HG03196 (cell line): ENCODE data around the gene AGO3.
A peak's percentile ranks its signal among the peaks of the same experiment; 100 is the strongest.
"Not testable (repeated sequence)": the region's sequence is repeated elsewhere in the genome, so short reads cannot be mapped to it uniquely, and the experiment has no call there.

Experiments
- ATAC-seq: cut with Tn5 transposase; IDR thresholded peaks from one replicate; pipeline ENCODE4 v1.9.1; 2021; ENCODE audit not compliant: unreplicated experiment

Gene AGO3

GRCh38 chr1:36006941-36007500 is 76.1 kb downstream of the AGO3 start:
- ATAC-seq, result no peak

DNA sequence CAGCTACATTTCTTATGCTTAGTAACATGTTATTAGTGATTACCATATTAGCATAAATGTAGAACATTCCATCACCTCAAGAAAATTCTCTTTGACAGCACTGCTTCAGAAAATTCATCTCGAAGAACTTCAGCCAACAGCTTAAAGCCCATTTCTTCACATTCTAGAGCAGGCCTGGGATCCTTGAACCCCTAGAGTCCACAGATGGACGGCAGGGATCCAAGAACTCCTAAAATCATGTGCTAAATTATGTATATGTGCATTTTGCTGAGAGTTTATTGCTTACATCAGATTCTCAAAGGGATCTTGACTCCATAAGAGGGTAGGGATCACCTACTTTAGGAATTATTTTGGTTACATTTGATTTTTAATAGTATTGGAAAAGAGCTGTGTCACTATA is 76.8 kb downstream of the AGO3 start:
- ATAC-seq, result no peak

- no peak for ATAC-seq
Observed at GRCh38 chr1:36008546-36009197, 77.8 kb downstream of the AGO3 start.

GRCh38 chr1:36014722-36015220 is 83.9 kb downstream of the AGO3 start:
- ATAC-seq, result no peak

GRCh38 chr1:36016686-36017085 is 85.8 kb downstream of the AGO3 start:
- no peak for ATAC-seq

DNA sequence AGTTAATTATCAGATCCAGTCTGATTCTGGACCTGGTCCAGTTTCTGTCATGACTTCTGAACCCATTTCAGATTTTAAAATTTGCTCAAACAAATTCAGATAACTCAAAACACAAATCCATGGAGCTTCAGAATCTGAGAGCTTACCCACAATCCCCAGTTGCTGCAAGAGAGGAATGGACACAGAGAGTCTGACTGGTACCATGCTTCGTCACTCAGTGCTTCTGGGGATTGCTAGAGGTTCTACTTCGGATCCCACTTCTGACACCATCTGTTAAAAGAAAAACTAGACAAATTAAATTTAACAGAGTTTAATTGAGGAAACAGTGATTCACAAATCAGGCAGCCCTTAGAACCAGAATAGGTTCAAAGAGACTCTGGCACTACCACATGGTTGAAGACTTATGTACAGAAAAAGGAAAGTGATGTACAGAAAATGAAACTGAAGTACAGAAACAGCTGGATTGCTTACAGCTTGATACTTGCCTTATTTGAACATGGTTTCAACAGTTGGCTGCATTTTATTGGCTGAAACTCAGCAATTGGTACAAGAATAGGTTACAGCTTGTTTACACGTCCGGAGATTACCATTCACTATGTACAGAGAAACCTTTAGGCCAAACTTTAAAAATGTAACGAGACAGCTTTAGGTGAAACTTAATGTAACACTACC is 92.3 kb downstream of the AGO3 start:
- ATAC-seq, result peak; percentile 77

DNA sequence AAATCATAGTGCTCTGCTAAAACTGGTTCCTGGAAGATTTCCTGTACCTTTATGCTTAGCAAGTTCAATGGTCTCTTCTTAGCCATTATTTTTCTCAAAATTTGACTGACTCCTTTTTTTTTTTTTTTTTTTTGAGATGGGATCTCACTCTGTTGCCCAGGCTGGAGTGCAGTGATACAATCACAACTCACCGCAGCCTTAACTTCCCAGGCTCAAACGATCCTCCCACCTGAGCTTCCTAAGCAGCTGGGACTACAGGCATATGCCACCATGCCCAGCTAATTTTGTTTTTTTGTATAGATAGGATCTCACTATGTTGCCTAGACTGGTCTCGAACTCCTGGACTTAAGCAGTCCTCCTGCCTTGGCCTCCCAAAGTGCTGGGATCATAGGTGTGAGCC is 93.1 kb downstream of the AGO3 start:
- not testable (repeated sequence) for ATAC-seq

DNA sequence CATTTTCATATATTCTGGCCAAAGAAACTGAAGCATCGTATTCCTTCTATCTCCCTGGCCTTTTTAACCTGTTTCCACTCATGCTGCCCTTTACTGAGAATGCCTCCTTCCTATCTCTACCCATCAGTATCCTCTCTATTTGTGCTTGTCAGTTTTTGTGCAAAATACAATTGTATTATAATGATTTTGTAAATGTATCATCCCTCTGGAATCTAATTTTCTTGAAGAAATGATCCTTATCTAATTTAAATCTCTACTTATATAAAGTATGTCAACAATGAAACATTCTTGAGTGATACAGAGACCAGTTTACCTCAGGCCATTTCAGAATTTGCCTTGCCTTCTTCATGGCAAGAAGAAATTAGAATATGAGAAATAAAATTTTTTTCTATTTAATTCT is 93.9 kb downstream of the AGO3 start:
- no peak for ATAC-seq

GRCh38 chr1:36027766-36028165 is 96.9 kb downstream of the AGO3 start:
- no peak for ATAC-seq

DNA sequence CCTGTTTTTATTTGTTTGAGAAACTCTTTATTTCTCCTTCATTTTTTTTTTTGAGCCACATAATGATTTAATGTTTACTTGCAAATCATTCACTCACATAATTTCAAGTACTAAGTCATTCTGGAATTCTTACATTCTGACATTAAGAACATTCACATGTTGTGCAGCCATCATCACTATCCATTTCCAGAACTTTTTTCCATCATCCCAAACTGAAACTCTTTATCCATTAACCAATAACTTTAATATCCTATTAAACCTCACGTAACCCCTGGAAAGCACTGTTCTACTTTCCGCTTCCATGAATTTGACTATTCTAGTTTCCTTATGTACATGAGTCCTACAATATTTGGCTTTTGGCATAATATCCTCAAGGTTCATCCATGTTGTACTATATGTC is 100.5 kb downstream of the AGO3 start:
- no peak for ATAC-seq

DNA sequence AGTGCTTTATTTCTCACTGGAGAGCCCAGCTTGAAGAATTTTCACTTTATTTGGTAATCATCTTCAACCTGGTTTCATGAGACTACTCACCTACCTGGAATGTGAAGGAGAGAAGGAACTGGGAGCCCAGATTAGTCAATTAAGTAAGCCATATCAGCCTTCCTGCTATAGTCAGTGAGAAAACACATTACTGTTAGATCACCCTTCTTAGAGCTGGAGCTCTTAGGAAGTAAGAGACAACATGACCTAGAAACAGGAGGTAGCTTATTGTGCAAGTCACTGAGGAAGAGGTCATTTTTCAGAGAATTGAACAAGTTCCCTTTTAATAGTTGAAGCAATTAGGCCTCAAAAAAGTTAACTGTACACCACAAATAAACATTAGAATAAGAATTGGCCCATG is 103.8 kb downstream of the AGO3 start:
- ATAC-seq, result no peak

DNA sequence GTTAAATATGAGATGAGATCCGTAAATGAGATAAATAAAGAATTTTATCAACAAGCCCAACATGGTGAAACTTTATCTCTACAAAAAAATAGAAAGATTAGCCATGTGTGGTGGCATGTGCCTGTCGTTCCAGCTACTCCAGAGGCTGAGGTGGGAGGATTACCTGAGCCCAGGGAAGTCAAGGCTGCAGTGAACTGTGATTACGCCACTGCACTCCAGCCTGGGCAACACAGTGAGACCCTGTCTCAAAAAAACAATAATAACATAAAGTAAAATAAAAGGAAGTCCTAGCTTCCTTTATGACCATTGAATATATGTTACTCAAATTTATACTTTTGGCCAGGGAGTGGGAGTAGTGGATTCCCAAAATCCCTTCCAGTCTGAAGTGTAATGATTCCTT is 104.2 kb downstream of the AGO3 start:
- no peak for ATAC-seq

GRCh38 chr1:36040238-36040637 is 109.3 kb downstream of the AGO3 start:
- no peak for ATAC-seq

DNA sequence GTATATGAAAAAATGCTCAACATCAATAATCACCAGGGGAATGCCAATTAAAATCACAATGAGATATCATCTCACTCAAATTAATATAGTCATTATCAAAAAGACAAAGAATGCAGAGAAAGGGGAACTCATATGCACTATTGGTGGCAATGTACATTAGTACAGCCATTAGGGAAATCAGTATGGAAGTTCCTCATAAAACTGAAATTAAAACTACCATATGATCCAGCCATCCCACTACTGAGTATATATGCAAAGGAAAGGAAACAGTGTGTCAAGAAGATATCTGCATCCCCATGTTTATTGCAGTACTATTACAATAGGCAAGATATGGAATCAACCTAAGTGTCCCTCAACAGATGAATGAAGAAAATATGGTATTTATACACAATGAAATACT is 120.9 kb downstream of the AGO3 start:
- no peak for ATAC-seq

GRCh38 chr1:36053978-36054377 is 123.1 kb downstream of the AGO3 start:
- ATAC-seq, result no peak

DNA sequence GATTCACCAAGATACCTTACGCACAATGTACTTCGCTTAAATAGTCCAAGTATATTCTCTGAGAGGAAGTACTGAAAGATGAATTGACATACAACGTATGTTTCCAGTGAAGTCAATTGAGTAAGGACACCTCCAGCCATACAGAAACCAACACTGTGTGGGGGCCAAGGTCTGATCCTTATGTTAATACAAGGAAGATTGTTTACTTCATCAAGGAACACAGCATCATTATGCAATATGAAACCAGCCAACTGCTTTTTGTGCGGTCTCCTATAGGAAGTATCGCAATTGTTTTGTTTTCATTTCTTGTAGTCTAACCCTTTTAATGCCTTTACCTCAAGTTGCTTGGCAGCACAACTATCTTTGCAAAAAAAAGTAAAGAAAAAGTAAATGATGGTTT is 124.8 kb downstream of the AGO3 start:
- no peak for ATAC-seq

GRCh38 chr1:36062315-36062714 is 131.4 kb downstream of the AGO3 start:
- no peak for ATAC-seq

DNA sequence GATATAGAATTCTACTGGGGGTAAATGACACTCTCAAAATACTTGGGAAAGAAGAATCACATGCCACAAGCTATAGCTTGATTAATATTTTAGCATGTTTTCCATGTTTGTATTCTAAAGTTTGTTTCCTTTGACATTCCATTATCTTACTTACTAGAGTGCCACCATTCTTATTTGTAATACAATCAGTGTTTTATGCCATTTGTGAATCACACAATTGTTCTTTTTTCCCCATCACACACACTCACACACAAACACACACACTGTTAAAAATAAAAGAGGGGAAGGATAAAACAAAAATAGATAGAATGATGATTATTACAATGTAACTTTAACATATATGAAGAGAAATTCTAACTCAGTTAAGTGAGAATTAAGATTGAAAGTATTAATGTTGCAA is 137.0 kb downstream of the AGO3 start:
- ATAC-seq, result no peak

DNA sequence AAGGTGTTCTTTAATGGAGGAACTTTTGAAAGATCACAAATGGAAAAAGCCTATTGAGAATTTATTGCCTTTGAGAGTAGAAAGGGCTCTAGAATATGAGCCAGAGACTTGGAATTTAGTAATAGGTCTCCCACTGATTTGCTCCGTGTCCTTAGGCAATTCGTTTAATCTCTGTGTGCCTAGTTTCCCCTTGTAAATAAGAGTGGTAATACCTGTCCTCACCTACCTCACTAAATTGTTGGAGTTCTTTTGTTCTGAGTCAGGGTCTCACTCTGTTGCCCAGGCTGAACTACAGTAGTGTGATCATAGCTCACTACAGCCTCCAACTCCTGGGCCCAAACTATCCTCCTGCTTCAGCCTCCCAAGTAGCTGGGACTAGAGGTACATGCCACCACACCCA is 138.0 kb downstream of the AGO3 start:
- no peak for ATAC-seq

- no peak for ATAC-seq
Observed at GRCh38 chr1:36070349-36070748, 139.4 kb downstream of the AGO3 start.

DNA sequence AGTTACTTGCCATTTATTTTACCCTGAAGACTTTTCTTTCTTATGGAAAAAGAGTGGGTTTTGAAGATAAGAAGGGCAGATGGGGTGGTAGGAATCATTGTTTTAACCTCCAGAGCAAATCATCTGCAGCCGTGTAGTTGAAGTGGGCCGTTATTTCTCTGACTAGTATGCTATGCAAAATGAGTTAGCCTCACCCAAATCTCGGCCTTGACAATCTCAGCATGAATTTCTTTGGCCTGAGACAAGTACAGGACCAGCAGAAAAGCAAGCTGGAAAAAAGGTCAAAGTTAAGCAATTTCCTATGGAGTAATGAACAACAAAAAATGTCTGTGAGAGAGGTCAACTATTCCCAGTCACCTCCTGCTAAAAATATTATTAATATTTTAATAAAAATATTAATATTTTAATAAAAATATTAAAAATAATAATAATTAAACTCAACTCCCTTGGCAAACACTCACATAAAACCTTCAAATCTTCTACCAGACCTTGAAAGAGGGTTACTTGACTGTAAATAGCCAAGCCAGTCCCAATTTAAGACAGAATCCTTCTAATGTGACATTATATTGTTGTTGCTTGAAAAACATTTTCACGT is 146.2 kb downstream of the AGO3 start:
- no peak for ATAC-seq

DNA sequence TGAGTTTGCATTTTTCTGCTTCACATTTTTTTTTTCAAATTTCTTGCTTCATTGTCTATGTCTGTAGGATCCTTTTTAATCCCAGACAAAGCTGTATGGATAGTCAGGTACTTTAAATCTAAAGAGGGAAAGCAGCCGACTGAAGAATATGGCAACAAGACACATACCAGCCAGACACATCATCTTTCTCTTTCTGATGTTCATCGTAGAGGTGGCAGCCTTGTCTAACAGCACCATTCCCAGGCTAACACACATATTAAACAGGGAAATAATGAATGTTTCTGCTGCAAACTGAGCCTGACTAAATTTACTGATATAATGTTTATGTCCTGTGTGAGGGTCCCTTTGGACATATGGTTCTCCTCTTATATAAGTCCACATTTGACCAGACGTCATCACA is 149.3 kb downstream of the AGO3 start:
- ATAC-seq, result no peak
